DND-41 (cell line): ENCODE measurements around the gene SV2B.

Source experiments
- EZH2 ChIP-seq: IDR thresholded peaks from 3 replicates; pipeline ENCODE4 v1.6.1; 2012; ENCODE audit warnings: borderline replicate concordance, low read depth, mild to moderate bottlenecking, moderate library complexity, low read length, inconsistent platforms; ENCODE audit not compliant: severe bottlenecking
- TF ChIP-seq, protein P1 (sequence below): IDR thresholded peaks from 2 replicates; pipeline ENCODE4 v1.5.1; 2012; ENCODE audit warnings: borderline replicate concordance, low read length, moderate library complexity, mild to moderate bottlenecking; ENCODE audit not compliant: poor library complexity, severe bottlenecking; ENCODE audit errors: extremely low read depth

DNA sequence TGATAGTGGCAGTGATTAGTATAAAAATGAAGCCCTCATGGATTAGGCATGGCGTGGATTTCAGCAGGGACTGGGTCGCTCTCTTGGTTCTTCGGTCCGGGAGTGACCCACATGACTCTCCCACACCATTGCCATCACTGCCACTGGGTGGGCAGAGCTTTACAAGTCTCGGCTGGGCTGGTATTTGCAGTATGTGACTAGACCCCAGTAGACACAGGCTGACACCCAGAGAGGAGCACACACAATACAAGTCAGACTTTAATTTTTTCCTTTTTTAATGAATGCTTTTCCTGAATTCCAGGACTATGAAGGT, 1.5 kb downstream of the SV2B start:
- TF ChIP-seq, protein P1, sequence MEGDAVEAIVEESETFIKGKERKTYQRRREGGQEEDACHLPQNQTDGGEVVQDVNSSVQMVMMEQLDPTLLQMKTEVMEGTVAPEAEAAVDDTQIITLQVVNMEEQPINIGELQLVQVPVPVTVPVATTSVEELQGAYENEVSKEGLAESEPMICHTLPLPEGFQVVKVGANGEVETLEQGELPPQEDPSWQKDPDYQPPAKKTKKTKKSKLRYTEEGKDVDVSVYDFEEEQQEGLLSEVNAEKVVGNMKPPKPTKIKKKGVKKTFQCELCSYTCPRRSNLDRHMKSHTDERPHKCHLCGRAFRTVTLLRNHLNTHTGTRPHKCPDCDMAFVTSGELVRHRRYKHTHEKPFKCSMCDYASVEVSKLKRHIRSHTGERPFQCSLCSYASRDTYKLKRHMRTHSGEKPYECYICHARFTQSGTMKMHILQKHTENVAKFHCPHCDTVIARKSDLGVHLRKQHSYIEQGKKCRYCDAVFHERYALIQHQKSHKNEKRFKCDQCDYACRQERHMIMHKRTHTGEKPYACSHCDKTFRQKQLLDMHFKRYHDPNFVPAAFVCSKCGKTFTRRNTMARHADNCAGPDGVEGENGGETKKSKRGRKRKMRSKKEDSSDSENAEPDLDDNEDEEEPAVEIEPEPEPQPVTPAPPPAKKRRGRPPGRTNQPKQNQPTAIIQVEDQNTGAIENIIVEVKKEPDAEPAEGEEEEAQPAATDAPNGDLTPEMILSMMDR: no peak
- no peak for TF ChIP-seq EZH2
